Measurements from ENCODE around the gene C6orf62. TPM values are rescaled to one million over a fixed set of nuclear protein-coding genes. Genes with fewer than 3 reads are reported as not detected.

Gene C6orf62
- total and polyA plus RNA-seq, 2 donors (not counting 3 experiments of a cell fraction or from before 2014, with no cell fraction given): 36.5 to 129 TPM

- Histone ChIP-seq H3K27me3 (ENCODE audit: control insufficient read depth in 2 of 2, insufficient read depth in 2 of 2, low read length in 2 of 2) (no peaks in the 10 kb centered on the region), H2AFZ (ENCODE audit: low read depth, low read length) (no peak overlapping the region), H3K27ac (ENCODE audit: insufficient read depth, low read depth, low read length) (peak overlapping the region; percentile 97), H3K79me2 (ENCODE audit: control insufficient read depth, insufficient read depth, low read length) (peaks cover 54% of the 10 kb centered on the region), H3K4me3 (replicated peaks in 1 of 3; ENCODE audit: insufficient read depth in 1 of 3, low read depth in 1 of 3, low read length in 3 of 3) (peak overlapping the region; percentile 81 to 89 (median 86)), H3K9ac (replicated peaks; ENCODE audit: extremely low read depth, insufficient read depth, low read length) (peak overlapping the region; percentile 100), H3K4me1 (ENCODE audit: control insufficient read depth, extremely low read depth, insufficient read depth, low read length) (peaks cover 35% of the 10 kb centered on the region), H3K36me3 (ENCODE audit: control insufficient read depth in 2 of 2, extremely low read depth in 1 of 2, insufficient read depth in 2 of 2, low read length in 2 of 2) (peaks cover 0 to 7% of the 10 kb centered on the region in 2 experiments), H4K20me1 (replicated peaks; ENCODE audit: control insufficient read depth, extremely low read depth, insufficient read depth, low read length) (peaks cover 15% of the 10 kb centered on the region), H3K9me3 (replicated peaks; ENCODE audit: control insufficient read depth, insufficient read depth, low read length) (no peaks in the 10 kb centered on the region), H3K4me2 (ENCODE audit: insufficient read depth, low read length) (no peak overlapping the region), H3K9me1 (replicated peaks; ENCODE audit: control insufficient read depth, extremely low read depth, insufficient read depth, low read length) (no peaks in the 10 kb centered on the region)
- dilution Hi-C loops (cut with MboI; ENCODE audit: extremely low pct_ligation_motif_present, low sequenced_read_pairs): no loop called here
- intact Hi-C loops (cut with micrococcal nuclease): loop anchor here (2.0 to 10.0 kb wide), 2 partner anchors 473 to 1275 kb away; no protein-coding TSS in a partner anchor
- BruUV-seq (replicated peaks): TSS peak; percentile 62
- POLR2A ChIA-PET: interaction anchor here (0.5 to 2.2 kb wide), 10 partner anchors 10 to 1300 kb away, joined by 3 to 17 read pairs (median 3); partner anchors contain the start of gene ACOT13
- CTCF ChIA-PET: interaction anchor here (3.5 kb wide), 1 partner anchor 46 kb away, joined by 22 read pairs; no protein-coding TSS in a partner anchor
- TF ChIP-seq POLR2AphosphoS5 (IDR thresholded peaks at IDR 0.05; ENCODE audit: insufficient read depth, low read depth, low read length) (no peak), MAX (IDR thresholded peaks at IDR 0.05; ENCODE audit: insufficient read depth, insufficient read length) (no peak), EZH2 (IDR thresholded peaks at IDR 0.05; ENCODE audit: borderline replicate concordance, low read depth, low read length, severe bottlenecking) (no peak), FOS (IDR thresholded peaks at IDR 0.05; ENCODE audit: borderline replicate concordance, insufficient read depth, low read length) (no peak), JUN (IDR thresholded peaks at IDR 0.05; ENCODE audit: borderline replicate concordance, insufficient read depth, insufficient read length, low read depth) (no peak), CTCF (IDR thresholded peaks at IDR 0.05; ENCODE audit: extremely low read depth in 1 of 2, insufficient read depth in 1 of 2, low read depth in 1 of 2, low read length in 2 of 2) (peak in 1 of 2 donors; percentile 4), GATA2 (IDR thresholded peaks at IDR 0.05; ENCODE audit: insufficient read depth, insufficient read length, low read depth, low read length) (no peak)
- peak; percentile 60 for DNase-seq (ENCODE audit: low read depth, low spot score)
- FAIRE-seq: no peak
Measured at GRCh38 chr6:24720131-24720603, 1.2 kb upstream of the C6orf62 start.
